Thyroid gland (tissue), 4 donors: ENCODE results near the gene SLC30A7.
"Not testable (repeated sequence)": the region's sequence is repeated elsewhere in the genome, so short reads cannot be mapped to it uniquely, and the experiment has no call there.

ENCODE experiments used
- CTCF ChIP-seq, 6 experiments: fragments of 200-600 bp in 3 of 6; fragments of 450-650 bp in 3 of 6; sonication (generic) in 3 of 6; IDR thresholded peaks; one replicate each; pipeline ENCODE4 v1.5.1; 2016 to 2019; ENCODE audit warnings: antibody characterized with exemption in 6 of 6, mild to moderate bottlenecking in 2 of 6, inconsistent platforms in 1 of 6, moderate library complexity in 1 of 6
- POLR2A ChIP-seq, 2 donors: fragments of 450-650 bp; IDR thresholded peaks; one replicate each; pipeline ENCODE4 v1.6.1; 2017; ENCODE audit warnings: antibody characterized with exemption in 2 of 2, mild to moderate bottlenecking in 2 of 2, moderate library complexity in 1 of 2

DNA sequence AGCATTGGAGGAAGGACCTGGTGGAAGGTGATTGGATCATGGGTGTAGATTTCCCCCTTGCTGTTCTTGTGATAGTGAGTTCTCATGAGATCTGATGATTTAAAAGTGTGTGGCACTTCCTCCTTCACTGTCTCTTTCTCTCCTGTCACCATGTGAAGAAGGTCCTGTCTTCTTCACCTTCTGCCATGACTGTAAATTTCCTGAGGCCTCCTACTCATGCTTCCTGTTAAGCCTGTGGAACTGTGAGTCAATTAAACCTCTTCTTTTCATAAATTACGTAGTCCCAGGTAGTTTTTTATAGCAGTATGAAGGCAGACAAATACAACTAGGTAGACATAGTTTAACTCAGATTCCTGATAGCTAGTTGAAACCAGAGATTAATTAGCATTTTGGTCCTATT lies 57.1 kb downstream of the SLC30A7 start:
- not testable (repeated sequence) for TF ChIP-seq CTCF, POLR2A (IDR thresholded peaks at IDR 0.05)
